ENCODE measurements around the gene HDGF. TPM values are rescaled to one million over a fixed set of nuclear protein-coding genes. Genes with fewer than 3 reads are reported as not detected.

HDGF gene
- total and polyA plus RNA-seq, 2 experiments from 2014 or later: 106 to 251 TPM

DNA sequence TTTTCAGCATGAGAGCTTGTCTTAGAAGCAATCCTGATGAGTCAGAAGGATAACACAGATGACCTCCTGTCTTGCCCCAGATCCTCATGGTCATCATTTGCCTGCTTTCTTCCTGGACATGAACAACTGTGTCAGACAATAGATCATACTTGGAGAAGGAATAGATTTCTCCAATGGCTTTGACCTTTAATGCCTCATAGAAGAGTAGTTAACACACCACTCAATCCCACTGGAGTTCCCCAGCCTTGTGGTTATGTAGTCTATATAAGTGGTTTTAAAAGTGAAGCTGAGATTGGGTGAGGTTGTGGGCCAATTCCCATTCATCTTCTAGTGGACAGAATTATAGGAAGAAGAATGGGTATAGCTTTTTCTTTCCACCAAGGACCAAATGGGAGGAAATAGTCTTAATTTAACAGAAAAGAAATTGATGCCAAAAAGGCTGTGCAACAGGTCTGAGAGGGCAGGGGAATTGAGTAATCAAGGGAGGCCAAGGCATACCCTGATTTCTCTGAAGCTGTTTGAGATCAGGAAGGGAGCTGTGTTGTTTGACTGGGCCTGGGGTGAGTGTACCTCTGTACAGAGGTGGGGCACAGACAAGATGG, 30.2 kb upstream of the HDGF start:
- H3K4me3 ChIP-seq: no peak overlapping the region
- Mint-ChIP-seq H3K27me3 (ENCODE audit: insufficient read depth, low read depth, poor library complexity) (peaks cover 4% of the 10 kb centered on the region), H3K36me3 (ENCODE audit: low read depth) (peaks cover 43% of the 10 kb centered on the region), H3K4me3 (no peak overlapping the region), H3K27ac (no peak overlapping the region), H3K9me3 (no peaks in the 10 kb centered on the region), H3K4me1 (no peaks in the 10 kb centered on the region; the same call in 2 of the 3 replicates)
- no peak for DNase-seq (ENCODE audit: low spot score)
- H2AFZ ChIP-seq: no peak overlapping the region
- no peaks in the 10 kb centered on the region for H3K9me2 ChIP-seq (ENCODE audit: insufficient read depth)
- no peaks in the 10 kb centered on the region for H3K27me3 ChIP-seq (ENCODE audit: insufficient read depth)
- peaks cover 7% of the 10 kb centered on the region; the same call in 1 of the 2 replicates for H3K36me3 ChIP-seq (ENCODE audit: insufficient read depth)
- peaks cover 47% of the 10 kb centered on the region for H4K20me1 ChIP-seq (replicated peaks; ENCODE audit: insufficient read depth)
- ATAC-seq: no peak
- TF ChIP-seq, protein P1, sequence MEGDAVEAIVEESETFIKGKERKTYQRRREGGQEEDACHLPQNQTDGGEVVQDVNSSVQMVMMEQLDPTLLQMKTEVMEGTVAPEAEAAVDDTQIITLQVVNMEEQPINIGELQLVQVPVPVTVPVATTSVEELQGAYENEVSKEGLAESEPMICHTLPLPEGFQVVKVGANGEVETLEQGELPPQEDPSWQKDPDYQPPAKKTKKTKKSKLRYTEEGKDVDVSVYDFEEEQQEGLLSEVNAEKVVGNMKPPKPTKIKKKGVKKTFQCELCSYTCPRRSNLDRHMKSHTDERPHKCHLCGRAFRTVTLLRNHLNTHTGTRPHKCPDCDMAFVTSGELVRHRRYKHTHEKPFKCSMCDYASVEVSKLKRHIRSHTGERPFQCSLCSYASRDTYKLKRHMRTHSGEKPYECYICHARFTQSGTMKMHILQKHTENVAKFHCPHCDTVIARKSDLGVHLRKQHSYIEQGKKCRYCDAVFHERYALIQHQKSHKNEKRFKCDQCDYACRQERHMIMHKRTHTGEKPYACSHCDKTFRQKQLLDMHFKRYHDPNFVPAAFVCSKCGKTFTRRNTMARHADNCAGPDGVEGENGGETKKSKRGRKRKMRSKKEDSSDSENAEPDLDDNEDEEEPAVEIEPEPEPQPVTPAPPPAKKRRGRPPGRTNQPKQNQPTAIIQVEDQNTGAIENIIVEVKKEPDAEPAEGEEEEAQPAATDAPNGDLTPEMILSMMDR (conservative IDR thresholded peaks at IDR 0.05; ENCODE audit: low read depth in 2 of 2): no peak
- no peak for TF ChIP-seq ZNF114 (CRISPR knock-in tag; IDR thresholded peaks at IDR 0.05)
- TF ChIP-seq, protein P2, sequence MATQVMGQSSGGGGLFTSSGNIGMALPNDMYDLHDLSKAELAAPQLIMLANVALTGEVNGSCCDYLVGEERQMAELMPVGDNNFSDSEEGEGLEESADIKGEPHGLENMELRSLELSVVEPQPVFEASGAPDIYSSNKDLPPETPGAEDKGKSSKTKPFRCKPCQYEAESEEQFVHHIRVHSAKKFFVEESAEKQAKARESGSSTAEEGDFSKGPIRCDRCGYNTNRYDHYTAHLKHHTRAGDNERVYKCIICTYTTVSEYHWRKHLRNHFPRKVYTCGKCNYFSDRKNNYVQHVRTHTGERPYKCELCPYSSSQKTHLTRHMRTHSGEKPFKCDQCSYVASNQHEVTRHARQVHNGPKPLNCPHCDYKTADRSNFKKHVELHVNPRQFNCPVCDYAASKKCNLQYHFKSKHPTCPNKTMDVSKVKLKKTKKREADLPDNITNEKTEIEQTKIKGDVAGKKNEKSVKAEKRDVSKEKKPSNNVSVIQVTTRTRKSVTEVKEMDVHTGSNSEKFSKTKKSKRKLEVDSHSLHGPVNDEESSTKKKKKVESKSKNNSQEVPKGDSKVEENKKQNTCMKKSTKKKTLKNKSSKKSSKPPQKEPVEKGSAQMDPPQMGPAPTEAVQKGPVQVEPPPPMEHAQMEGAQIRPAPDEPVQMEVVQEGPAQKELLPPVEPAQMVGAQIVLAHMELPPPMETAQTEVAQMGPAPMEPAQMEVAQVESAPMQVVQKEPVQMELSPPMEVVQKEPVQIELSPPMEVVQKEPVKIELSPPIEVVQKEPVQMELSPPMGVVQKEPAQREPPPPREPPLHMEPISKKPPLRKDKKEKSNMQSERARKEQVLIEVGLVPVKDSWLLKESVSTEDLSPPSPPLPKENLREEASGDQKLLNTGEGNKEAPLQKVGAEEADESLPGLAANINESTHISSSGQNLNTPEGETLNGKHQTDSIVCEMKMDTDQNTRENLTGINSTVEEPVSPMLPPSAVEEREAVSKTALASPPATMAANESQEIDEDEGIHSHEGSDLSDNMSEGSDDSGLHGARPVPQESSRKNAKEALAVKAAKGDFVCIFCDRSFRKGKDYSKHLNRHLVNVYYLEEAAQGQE (IDR thresholded peaks at IDR 0.05; ENCODE audit: unreplicated experiment): no peak
- TF ChIP-seq EZH2phosphoT487 (IDR thresholded peaks at IDR 0.05; ENCODE audit: unreplicated experiment): no peak
- TF ChIP-seq ZNF331 (CRISPR knock-in tag; IDR thresholded peaks at IDR 0.05; ENCODE audit: low read depth): no peak
- no peak for TF ChIP-seq POLR2AphosphoS5 (IDR thresholded peaks at IDR 0.05; ENCODE audit: low read depth)
- no peak for TF ChIP-seq CREB1 (CRISPR knock-in tag; IDR thresholded peaks at IDR 0.05; ENCODE audit: low read depth)
- TF ChIP-seq, protein P3, sequence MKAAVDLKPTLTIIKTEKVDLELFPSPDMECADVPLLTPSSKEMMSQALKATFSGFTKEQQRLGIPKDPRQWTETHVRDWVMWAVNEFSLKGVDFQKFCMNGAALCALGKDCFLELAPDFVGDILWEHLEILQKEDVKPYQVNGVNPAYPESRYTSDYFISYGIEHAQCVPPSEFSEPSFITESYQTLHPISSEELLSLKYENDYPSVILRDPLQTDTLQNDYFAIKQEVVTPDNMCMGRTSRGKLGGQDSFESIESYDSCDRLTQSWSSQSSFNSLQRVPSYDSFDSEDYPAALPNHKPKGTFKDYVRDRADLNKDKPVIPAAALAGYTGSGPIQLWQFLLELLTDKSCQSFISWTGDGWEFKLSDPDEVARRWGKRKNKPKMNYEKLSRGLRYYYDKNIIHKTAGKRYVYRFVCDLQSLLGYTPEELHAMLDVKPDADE (IDR thresholded peaks at IDR 0.05): no peak
- TF ChIP-seq, protein P4, sequence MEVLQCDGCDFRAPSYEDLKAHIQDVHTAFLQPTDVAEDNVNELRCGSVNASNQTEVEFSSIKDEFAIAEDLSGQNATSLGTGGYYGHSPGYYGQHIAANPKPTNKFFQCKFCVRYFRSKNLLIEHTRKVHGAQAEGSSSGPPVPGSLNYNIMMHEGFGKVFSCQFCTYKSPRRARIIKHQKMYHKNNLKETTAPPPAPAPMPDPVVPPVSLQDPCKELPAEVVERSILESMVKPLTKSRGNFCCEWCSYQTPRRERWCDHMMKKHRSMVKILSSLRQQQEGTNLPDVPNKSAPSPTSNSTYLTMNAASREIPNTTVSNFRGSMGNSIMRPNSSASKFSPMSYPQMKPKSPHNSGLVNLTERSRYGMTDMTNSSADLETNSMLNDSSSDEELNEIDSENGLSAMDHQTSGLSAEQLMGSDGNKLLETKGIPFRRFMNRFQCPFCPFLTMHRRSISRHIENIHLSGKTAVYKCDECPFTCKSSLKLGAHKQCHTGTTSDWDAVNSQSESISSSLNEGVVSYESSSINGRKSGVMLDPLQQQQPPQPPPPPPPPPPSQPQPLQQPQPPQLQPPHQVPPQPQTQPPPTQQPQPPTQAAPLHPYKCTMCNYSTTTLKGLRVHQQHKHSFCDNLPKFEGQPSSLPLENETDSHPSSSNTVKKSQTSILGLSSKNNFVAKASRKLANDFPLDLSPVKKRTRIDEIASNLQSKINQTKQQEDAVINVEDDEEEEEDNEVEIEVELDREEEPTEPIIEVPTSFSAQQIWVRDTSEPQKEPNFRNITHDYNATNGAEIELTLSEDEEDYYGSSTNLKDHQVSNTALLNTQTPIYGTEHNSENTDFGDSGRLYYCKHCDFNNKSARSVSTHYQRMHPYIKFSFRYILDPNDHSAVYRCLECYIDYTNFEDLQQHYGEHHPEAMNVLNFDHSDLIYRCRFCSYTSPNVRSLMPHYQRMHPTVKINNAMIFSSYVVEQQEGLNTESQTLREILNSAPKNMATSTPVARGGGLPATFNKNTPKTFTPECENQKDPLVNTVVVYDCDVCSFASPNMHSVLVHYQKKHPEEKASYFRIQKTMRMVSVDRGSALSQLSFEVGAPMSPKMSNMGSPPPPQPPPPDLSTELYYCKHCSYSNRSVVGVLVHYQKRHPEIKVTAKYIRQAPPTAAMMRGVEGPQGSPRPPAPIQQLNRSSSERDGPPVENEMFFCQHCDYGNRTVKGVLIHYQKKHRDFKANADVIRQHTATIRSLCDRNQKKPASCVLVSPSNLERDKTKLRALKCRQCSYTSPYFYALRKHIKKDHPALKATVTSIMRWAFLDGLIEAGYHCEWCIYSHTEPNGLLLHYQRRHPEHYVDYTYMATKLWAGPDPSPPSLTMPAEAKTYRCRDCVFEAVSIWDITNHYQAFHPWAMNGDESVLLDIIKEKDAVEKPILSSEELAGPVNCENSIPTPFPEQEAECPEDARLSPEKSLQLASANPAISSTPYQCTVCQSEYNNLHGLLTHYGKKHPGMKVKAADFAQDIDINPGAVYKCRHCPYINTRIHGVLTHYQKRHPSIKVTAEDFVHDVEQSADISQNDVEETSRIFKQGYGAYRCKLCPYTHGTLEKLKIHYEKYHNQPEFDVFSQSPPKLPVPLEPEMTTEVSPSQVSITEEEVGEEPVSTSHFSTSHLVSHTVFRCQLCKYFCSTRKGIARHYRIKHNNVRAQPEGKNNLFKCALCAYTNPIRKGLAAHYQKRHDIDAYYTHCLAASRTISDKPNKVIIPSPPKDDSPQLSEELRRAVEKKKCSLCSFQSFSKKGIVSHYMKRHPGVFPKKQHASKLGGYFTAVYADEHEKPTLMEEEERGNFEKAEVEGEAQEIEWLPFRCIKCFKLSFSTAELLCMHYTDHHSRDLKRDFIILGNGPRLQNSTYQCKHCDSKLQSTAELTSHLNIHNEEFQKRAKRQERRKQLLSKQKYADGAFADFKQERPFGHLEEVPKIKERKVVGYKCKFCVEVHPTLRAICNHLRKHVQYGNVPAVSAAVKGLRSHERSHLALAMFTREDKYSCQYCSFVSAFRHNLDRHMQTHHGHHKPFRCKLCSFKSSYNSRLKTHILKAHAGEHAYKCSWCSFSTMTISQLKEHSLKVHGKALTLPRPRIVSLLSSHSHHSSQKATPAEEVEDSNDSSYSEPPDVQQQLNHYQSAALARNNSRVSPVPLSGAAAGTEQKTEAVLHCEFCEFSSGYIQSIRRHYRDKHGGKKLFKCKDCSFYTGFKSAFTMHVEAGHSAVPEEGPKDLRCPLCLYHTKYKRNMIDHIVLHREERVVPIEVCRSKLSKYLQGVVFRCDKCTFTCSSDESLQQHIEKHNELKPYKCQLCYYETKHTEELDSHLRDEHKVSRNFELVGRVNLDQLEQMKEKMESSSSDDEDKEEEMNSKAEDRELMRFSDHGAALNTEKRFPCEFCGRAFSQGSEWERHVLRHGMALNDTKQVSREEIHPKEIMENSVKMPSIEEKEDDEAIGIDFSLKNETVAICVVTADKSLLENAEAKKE (CRISPR knock-in tag; IDR thresholded peaks at IDR 0.05): no peak
- TF ChIP-seq STAT1 (IDR thresholded peaks at IDR 0.05; ENCODE audit: unreplicated experiment): no peak
- TF ChIP-seq JUNB (IDR thresholded peaks at IDR 0.05; ENCODE audit: unreplicated experiment): no peak
- TF ChIP-seq EZH2 (IDR thresholded peaks at IDR 0.05; ENCODE audit: low read depth, unreplicated experiment): no peak
- no peak for TF ChIP-seq NANOG (IDR thresholded peaks at IDR 0.05; ENCODE audit: borderline replicate concordance)
- H3K4me2 ChIP-seq: no peak overlapping the region
- no peaks in the 10 kb centered on the region for H3K4me1 ChIP-seq (ENCODE audit: insufficient read depth)
- H3F3A ChIP-seq (replicated peaks; ENCODE audit: low read depth): no peaks in the 10 kb centered on the region
- H3K27ac ChIP-seq (ENCODE audit: low read depth): no peak overlapping the region
- peaks cover 71% of the 10 kb centered on the region for H3K79me2 ChIP-seq (replicated peaks; ENCODE audit: insufficient read depth)

Measured in GM23338 (cell line).